ENCODE data around the gene BLID.

BLID gene, protein sequence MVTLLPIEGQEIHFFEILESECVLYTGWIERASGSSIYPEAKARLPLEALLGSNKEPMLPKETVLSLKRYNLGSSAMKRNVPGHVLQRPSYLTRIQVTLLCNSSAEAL

GRCh38 chr11:122115524-122116379, at the start of gene BLID:
Gene BLID, minus strand, starts transcription at chr11:122116215. Its CDS starts 293 bp downstream, at chr11:122115922.
- DNase-seq (ENCODE audit: low spot score): peak; percentile 27

DNA sequence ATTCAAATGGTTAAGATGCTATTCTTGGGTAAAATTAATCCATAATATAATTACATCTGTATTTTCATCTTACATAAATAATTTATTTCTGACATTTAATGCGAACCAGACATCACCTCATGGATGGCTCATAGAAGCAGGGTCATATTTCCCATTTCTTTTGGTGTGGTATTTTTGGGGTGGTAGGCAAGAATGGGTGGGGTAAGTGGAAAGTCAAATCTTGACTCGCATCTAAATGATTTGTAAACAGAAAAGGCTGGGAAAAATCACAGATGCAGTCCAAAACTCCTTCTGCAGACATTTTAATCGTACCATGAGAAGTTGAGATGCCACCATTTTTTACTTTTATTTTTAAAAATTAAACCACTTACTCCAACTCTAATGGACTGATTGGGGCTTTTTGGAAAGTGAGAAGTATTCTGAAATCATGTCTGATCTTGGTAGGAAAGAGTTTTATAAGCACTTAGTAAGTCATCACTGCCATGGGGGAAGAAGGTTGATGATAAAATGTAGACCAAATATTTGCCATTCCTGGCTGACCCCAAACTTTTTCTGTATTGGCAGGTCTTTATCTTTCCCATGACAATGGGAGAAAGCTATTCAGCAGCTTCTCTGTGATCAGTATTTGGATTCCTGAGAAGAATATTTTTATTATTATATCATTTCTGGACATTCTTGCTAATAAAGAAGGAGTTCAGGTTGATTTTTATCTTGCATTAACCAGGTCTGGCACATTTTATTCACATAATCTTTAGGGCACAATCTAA, 47.2 kb upstream of the BLID start:
- no peak for DNase-seq (ENCODE audit: low spot score)

DNA sequence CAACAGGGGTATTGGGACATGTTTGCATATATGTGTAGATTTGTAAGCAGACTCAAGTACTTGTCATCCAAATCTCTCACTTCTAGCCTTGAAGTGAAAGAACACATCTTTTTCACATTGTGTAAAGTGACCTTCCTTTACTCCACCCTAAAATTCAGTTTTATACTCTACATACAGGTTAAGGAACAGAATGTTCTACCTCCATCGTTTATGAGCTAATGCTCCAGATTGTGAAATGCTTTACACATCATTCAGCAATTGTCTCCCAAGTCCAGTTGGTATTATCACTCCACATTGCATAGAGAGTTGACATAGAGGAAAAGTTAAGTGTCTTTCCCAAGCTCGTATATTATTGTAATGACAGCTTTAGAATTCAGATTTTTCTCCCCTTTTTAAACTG, 46.1 kb upstream of the BLID start:
- no peak for DNase-seq (ENCODE audit: low spot score)

DNA sequence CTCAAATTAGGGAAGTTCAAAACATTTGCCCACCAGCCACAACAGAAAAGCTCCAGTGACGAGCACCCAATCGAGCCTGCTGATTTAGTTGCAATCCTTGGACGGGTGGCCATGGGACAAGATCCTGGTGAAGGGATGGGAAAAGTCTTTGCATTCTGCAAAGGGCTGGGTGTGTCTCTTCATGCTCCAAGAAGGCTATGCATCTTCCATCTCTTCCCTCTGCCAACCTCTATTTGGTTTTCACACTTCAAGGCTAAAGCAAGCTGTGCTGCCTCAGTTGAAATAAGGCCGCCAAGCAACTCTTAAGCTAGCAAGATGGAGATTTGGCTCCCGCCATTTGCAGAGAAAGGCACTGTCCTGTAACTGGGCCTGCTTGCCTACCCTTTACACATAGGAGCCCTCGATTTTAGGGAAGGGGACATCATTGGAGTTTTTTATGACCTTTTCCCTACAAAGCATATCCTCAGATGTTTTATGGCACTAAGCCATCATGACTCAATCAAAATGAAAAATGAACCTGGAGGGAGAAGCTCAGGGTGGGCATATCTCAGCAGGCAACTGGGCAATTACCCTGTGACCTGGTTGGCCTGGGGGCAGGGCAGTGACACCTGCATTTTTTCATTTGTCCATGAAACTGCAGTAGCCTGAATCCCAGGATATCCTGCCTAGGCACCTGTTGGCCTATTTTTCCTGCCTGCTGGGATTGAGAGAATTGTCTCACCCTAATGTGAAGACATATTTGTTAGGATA, 45.0 kb upstream of the BLID start:
- DNase-seq (ENCODE audit: low spot score): no peak

- no peak for DNase-seq (ENCODE audit: low spot score)
Observed at GRCh38 chr11:122159861-122160260, 43.8 kb upstream of the BLID start.

DNA sequence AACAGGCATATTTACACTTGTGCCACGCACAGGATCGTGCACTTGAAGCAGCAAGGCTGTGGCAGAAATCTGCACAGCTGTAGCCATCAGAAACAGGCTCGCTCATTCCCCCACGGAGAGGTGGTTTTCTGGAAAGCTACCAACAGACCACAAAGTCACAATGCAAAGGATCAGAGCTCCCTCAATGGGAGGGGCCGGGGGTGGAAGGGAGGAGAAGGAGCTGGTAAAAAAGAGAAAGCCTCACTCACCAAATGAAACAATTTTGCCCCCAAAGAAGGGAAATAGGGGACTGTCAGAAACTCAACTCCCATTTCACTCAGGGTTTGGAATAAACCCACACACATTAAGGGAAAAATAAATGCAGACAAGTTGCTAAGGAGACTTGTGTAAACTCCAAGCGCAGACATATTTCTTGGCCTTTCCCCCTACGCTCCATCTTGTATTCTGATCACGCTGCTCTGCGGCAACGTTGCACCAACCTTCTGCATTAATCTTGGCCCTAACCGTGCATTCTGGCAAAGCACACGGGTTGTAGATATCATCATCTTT, 43.2 kb upstream of the BLID start:
- DNase-seq (ENCODE audit: low spot score): no peak

GRCh38 chr11:122158171-122158570, 42.2 kb upstream of the BLID start:
- no peak for DNase-seq (ENCODE audit: low spot score)

GRCh38 chr11:122157653-122158161, 41.7 kb upstream of the BLID start:
- DNase-seq (ENCODE audit: low spot score): peak; percentile 2

- DNase-seq (ENCODE audit: low spot score): no peak
Observed at GRCh38 chr11:122156940-122157382, 40.9 kb upstream of the BLID start.

DNA sequence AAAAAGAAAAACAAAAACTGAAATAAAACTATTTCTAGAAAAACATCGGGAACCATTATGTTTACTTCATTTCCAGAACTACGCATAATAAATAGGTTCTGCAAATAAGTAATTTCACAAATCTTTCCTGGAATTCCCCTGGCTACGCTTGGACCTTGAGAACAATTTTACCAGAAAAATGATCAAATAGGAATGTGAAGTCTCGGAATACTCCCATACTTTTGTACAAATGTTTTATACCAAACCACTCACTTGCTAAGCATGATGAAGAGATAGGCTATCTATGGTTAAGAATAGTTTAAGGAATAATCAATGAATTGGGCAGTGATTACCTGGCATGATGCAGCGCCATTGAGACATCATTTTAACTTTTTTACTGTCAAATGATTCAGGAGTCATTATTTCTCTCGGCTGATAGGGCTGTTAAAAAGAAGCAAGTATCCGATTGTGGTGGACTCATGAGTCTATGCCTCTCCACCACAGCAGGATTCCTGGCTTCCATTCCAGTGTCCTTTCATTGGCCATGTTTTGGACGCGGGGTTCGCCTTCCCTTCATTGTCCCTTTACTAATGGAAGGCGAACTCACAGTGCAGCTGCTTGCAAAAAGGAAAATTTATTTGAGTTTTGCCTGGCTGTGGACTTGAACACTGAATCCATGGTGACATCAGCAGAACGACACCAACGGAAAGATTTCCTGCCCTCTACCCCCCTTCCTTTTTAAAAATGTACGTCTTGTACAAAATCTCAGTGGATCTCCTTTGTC, 39.9 kb upstream of the BLID start:
- DNase-seq (ENCODE audit: low spot score): no peak

- no peak for DNase-seq (ENCODE audit: low spot score)
Observed at GRCh38 chr11:122154994-122155393, 39.0 kb upstream of the BLID start.

GRCh38 chr11:122154227-122154626, 38.2 kb upstream of the BLID start:
- DNase-seq (ENCODE audit: low spot score): no peak

GRCh38 chr11:122153746-122154145, 37.7 kb upstream of the BLID start:
- no peak for DNase-seq (ENCODE audit: low spot score)

- DNase-seq (ENCODE audit: low spot score): no peak
Observed at GRCh38 chr11:122150216-122151124, 34.5 kb upstream of the BLID start.

- DNase-seq (ENCODE audit: low spot score): no peak
Observed at GRCh38 chr11:122149202-122149601, 33.2 kb upstream of the BLID start.

DNA sequence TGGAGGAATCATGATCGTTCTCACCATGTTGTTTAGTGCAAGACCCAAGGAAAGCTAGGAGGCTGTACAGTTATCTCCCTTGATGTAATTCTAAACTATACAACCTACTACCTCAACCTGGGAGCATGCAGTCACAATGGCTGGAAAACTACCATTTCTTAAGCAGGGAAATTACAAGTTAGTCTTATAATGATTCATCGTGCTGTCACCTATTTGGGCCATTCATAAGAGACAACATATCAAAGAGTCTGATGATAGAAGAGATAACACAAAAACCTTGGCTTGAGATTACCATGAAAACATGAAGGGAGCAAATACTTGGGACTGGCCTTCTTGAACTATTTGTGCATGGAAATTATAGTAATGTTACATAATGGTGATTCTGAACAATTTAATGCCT, 30.5 kb upstream of the BLID start:
- no peak for DNase-seq (ENCODE audit: low spot score)

DNA sequence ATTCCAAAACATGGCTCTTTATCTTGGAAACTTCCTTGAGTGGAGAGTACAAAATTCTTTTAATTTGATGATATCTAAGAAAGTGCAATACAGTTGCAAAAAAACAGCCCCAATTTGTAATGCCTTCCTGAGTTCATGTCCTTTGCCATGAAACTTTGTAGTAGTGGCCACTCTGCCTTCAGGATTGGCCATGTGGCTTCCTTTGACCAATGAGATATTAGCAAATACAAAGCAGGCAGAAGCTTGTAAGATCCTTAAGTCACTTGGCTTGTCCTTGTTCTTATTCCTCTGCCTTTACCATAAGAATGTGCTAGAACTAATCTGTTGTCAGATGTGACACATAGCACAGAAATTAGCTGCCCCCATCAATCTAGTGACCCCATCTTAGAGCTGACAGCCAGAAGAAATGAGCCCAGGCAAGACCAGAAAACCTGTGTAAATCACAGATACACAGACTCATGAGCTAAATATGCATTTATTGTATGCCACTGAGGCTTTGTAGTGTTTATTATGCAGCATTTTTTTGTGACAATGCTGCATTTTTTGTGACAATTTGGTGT, 29.8 kb upstream of the BLID start:
- DNase-seq (ENCODE audit: low spot score): no peak

DNA sequence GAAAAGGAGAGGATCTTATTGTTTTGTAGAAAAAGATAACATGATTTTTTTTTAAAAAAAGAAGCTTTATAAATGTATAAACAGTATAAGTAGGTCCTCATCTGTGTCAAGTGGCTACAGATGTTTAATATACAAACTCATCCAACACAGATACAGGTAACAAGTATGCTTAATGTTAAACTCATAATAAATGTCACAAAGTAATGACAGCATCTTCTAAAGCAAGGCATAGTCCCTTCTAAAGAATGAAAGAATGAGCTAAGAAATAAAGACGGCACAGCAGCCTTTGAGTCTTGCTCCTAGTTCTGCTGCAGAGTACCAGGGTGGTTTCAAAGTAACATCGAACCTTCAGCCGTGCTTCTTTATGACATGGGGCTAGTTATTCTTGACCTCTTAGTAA, 28.7 kb upstream of the BLID start:
- DNase-seq (ENCODE audit: low spot score): no peak

DNA sequence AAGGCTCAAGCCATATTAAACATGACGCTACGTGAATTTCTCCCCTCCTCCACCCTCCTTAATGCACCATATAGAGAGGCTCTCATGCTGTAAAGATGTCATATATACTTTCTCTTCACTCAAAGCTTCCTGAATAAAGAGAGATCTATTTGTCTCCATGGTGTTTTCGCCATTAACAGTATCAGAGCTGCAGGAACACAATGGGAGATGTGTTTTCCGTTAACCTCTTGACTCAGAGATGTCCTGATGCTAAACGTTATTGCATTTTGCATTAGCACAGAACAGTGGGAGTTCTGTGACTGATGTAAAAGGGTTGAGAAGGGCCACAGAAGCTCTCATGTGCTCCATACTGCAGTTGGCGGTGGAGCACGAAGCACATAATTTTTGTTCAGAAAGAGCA, 25.7 kb upstream of the BLID start:
- DNase-seq (ENCODE audit: low spot score): no peak

DNA sequence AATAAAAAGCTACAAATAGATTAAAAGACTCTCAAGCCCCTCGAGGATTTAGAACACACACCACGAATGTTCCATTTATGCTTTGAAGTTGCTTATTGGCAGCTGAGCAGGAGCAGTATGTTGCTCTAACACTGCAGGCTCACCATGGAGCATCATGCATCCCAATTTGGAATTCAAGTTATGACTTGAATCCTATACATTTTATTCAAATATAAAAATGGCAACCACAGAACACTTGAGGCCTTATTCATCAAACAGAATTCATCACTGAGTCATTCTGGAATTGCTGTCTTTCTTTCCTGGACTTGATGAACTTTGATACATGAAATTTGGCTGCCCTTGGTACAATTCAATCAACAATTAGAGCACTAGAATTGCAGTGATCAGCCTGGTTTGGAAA, 24.5 kb upstream of the BLID start:
- no peak for DNase-seq (ENCODE audit: low spot score)

Data from NAMALWA (cell line).